HL-60/S4 (cell line): ENCODE data around the gene SH3GL3.

Experiments
- in situ Hi-C: fragments of 300-500 bp; cut with MboI; formaldehyde crosslinking; loops from 2 replicates; pipeline ENCODE4 v1.14.3; 2022; ENCODE audit warnings: low sequenced_read_pairs

SH3GL3 gene

GRCh38 chr15:83458381-83458780 lies 11.2 kb downstream of the SH3GL3 start:
- in situ Hi-C loops, result no loop called here

- in situ Hi-C loops, result no loop called here
Observed at GRCh38 chr15:83462026-83462425, 14.9 kb downstream of the SH3GL3 start.

GRCh38 chr15:83462953-83463433 lies 15.9 kb downstream of the SH3GL3 start:
- in situ Hi-C loops, result no loop called here

- in situ Hi-C loops, result no loop called here
Observed at GRCh38 chr15:83470887-83471286, 23.7 kb downstream of the SH3GL3 start.

GRCh38 chr15:83471307-83471866 lies 24.2 kb downstream of the SH3GL3 start:
- in situ Hi-C loops, result no loop called here

GRCh38 chr15:83472151-83472550 lies 25.0 kb downstream of the SH3GL3 start:
- in situ Hi-C loops, result no loop called here

GRCh38 chr15:83472797-83473196 lies 25.7 kb downstream of the SH3GL3 start:
- in situ Hi-C loops, result no loop called here

- in situ Hi-C loops, result no loop called here
Observed at GRCh38 chr15:83474578-83474977, 27.4 kb downstream of the SH3GL3 start.

- in situ Hi-C loops, result no loop called here
Observed at GRCh38 chr15:83475551-83475950, 28.4 kb downstream of the SH3GL3 start.

- in situ Hi-C loops, result no loop called here
Observed at GRCh38 chr15:83476066-83476465, 28.9 kb downstream of the SH3GL3 start.

GRCh38 chr15:83476708-83477107 lies 29.6 kb downstream of the SH3GL3 start:
- in situ Hi-C loops, result no loop called here

- in situ Hi-C loops, result no loop called here
Observed at GRCh38 chr15:83477172-83477807, 30.1 kb downstream of the SH3GL3 start.

GRCh38 chr15:83477808-83478537 lies 30.8 kb downstream of the SH3GL3 start:
- in situ Hi-C loops, result no loop called here

GRCh38 chr15:83483612-83484011 lies 36.5 kb downstream of the SH3GL3 start:
- in situ Hi-C loops, result no loop called here

GRCh38 chr15:83484636-83485035 lies 37.5 kb downstream of the SH3GL3 start:
- in situ Hi-C loops, result no loop called here

GRCh38 chr15:83486363-83486762 lies 39.2 kb downstream of the SH3GL3 start:
- in situ Hi-C loops, result no loop called here

- in situ Hi-C loops, result no loop called here
Observed at GRCh38 chr15:83487519-83487918, 40.4 kb downstream of the SH3GL3 start.

GRCh38 chr15:83489690-83490089 lies 42.5 kb downstream of the SH3GL3 start:
- in situ Hi-C loops, result no loop called here

- in situ Hi-C loops, result no loop called here
Observed at GRCh38 chr15:83491486-83491885, 44.3 kb downstream of the SH3GL3 start.

- in situ Hi-C loops, result no loop called here
Observed at GRCh38 chr15:83496766-83497165, 49.6 kb downstream of the SH3GL3 start.

GRCh38 chr15:83498374-83498773 lies 51.2 kb downstream of the SH3GL3 start:
- in situ Hi-C loops, result no loop called here

- in situ Hi-C loops, result no loop called here
Observed at GRCh38 chr15:83498801-83499200, 51.7 kb downstream of the SH3GL3 start.
